Fibroblast of gingiva (primary cell): Measurements from ENCODE around the gene HAAO.

Source experiments
- DNase-seq: peaks from one replicate; pipeline ENCODE4 v3.0.0-alpha.2; 2011; ENCODE audit warnings: low read depth

HAAO gene

DNA sequence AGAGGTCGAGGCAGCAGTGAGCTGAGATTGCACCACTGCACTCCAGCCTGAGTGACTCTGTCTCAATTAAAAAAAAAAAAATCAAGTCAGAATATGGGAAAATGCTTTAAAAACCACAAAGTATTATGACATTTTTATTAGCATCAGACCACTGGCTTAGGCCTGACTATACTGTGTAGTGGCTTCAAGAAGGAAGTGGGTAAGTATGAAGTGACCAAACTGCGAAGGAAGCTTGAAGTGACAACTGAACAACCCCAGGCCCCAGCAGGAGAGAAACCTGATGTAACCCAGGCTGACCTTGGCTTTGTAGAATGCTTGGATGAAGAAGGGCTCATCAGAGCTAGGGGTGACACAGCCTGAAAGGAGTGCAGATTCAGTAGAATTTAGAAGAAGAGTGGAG is 21.4 kb upstream of the HAAO start:
- DNase-seq: no peak

DNA sequence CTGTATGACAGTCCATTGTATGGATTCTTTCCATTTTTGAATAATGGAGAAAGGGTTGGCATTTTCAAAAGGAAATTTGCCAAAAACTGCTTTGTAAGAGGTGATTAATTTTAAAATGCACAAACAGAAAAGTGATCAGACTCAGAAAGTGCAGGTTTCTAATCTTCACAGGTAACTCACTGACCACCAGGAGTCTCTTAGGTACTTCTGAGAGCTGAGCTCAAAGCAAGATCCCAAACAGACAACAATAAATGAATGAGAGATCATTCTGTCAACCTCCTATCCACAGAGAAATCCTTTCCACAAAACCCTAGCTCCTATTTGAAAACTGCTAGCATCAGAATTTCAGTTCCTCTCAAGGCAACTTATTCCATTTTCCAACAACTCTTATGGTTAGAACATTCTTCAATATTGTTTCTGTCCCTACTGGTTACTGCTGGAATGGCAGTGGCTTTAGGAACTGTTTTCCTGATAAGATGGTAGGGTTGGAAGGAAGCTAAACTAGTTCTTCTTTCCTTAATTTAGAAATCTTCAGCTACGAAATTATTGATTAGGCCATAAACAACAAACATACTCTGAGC is 20.6 kb upstream of the HAAO start:
- no peak for DNase-seq

DNA sequence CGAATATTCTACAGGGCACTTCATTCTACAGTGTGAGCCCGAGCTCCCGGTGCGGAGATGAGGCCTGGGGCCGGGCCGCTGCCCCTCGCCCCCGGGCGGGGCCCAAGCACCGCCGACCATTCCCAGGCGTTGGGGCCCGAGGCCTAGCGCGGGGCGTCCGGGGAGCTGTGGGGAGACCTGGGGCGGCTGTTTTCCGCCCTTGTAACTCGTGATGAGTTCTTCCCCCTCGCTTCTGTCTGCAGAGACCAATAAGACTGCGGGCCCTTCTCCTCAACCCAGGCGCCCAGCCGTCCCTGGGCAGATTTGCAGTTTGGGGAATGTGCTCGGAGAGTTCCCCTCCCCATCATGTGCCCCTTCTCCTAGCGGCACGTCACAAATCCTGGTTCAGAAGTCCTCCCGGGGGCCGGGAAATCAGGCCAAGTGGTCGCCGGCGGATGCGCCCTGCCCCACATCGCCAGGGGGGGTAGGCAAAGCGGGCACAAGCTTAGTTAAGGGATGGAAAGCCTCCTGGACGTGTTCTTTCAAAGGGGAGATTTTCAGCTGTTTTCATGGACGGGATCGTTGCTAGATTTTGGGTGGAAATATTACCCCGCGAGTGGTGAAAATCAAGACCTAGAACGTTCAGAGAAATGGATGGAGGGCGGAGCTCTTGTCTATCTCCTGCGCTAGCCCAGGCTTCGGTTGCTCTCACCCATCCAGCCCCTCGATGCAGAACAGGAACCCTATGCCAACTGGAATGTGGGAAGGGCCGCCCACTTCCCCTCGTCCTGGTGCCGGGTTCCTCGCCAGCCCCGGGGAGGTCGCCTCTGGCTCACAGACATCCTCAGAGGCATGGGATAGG is 18.8 kb upstream of the HAAO start:
- peak; percentile 61 for DNase-seq

DNA sequence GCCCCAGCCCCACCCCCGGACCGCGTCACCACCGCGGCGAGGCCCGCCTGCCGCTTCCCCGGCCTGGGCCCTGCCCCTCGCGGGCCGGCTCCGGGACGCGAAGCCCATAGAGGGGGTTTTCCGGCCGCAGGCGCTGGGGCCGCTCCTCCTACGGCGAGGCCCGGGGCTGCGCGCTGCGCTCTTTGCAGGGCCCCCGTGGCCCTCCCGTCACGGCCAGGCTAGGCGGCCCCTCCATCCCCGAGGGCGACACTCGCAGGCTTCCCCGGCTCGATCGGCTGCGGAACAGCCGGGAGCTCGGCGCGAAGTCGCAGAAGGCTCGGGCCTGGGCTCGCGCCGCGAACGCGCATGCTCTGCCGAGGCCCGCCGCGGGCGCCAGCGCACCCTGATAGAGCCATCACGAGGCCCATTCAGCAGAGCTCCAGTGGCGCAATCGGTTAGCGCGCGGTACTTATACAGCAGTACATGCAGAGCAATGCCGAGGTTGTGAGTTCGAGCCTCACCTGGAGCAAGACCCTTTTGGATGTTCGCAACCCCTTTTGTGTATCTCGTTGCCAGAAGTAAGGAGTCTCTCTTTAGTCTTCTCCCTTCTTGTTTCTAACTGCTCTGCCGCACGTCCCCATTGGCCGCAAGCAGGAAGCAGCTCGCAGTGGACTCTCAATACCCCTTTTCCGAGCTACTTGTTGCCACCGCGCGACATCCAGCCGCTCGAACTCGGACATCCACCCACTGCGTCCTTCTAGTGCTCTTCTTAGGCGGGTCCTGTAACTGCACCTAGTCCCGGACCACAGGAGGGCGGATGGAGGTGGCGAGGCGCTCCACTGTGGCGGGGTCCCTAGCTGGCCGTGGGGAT is 18.0 kb upstream of the HAAO start:
- peak; percentile 97 for DNase-seq

DNA sequence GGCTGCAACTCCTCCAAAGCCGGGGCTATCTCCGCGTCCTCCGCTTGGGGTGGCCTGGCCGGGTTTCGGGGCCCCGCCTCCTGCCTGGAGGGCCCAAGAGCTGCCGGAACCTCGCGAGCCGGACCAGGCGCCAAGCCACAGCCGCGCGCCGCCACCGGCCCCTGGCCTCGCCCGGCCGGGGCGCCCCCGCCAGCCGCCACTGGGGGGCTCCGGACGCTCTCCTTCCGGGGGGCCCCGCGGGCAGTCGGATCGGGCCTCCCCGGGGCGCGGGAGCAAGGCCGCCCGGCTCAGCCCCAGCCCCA is 17.4 kb upstream of the HAAO start:
- DNase-seq: peak; percentile 85

DNA sequence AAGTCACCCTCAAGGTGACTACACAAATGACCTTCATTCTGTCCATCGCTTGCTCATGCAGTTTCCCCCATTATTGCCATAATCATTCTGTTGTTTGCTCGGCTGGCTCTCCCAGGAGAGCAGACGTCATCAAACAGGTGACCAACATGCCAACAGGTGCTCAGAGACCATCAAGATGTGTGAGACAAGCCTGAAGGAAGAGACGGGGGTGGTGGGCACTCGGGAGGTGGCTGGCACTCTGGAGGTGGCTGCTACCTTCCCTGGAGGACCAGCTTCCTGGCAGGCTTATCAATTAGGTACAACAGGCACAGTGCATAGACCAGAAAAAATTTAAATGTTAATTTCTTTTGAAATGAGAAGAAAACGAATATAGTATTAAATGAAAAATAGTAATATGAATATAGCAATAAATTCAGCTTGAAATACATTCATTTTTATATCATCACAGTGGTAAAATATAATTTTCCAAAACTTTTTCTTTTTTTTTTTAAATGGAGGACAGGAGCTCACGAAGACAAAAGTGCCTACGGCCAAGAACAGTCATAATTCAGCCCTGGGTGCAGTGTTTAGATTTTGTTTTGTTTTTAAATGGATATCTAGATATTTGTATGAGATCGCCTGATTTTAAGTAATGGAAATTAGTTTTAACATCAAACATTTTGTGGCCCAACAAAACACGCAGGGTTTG is 16.9 kb upstream of the HAAO start:
- DNase-seq: no peak

DNA sequence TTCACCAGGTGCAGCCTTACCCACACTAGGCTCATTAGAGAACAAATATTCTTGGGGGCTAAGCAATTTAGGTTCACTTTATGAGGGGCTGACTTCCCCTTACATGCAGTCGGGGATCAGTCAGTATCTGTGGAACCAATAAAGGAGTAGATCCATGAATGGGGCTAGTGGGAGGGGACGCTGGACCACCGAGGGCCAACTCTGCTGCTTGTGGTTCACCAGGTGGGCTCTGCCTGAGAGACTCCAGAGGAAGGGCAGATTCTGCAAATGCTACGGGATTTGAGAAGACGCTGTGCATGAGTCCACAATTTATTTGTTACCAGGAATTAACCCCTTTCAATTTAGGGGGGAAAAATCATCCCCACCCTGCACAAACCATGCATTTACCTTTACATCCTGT is 15.9 kb upstream of the HAAO start:
- DNase-seq: no peak

DNA sequence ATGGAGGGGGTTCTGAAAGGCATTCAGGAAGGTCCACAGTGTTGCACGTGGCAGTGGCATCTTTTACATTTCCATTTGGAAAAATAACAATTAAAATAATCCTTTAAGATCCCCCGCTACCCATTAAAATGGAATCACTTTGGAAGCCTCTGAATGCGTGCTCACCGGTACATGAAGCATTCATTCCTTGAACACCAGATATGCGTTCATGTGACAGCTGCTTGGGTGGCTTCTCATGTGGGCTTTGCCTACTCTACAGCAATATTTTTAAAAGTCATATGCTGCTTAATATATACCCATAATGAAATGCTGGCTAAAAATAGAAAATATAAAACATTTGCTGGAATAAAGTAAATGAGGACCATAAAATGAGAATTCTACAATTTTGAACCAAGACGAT is 14.4 kb upstream of the HAAO start:
- no peak for DNase-seq

DNA sequence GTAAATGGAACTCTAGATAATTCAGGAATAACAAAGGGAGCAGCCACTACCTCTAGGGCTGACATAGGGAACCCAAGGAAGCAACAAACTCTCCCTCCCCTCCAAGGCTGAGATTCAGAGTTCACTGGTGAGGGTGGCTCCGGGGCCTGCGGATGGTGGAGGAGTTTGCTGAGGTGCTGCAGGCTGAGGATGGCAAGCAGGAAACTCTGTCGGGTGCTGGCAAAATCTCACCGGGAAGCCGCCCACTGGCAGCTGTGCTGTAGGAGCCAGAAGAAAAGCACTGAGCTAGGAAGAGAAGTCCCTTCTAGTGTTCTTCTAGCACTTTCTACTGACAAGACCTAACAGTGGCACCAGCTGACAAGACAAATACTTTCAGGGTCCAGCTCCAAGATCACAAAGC is 12.5 kb upstream of the HAAO start:
- DNase-seq: no peak

DNA sequence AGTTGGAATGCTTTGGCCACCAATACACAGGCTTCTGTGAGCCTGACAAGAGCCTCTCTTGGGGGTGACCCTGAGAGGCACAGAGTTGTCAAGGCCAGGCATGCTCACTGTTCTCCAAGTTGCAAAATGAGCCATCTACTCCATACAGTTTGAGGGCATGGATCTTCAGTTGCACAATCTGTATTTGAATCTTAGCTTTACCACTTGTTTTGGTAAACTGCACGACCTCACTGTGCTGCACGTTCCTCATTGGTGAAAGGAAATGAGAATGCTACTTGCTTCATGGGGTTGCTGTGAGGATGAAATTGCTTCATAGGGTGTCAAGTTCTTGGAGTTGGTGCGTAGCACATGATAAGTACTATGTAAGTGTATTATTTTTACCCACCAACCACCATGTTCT is 12.0 kb upstream of the HAAO start:
- DNase-seq: peak; percentile 92

DNA sequence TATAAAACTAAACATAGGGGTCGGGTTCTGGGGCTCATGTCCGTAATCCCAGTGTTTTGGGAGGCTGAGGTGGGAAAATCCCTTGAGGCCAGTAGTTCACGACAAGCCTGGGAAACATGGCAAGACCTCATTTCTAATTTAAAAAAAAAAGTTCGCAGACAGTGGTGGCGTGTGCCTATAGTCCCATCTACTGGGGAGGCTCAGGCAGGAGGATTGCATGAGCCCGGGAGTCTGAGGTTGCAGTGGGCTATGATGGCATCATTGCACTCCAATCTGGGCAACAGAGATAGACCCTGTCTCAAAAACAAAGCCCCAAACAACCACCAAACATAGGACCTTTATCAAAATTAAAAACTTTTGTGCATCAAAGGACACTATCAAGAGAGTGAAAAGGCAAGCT is 9.8 kb upstream of the HAAO start:
- no peak for DNase-seq

DNA sequence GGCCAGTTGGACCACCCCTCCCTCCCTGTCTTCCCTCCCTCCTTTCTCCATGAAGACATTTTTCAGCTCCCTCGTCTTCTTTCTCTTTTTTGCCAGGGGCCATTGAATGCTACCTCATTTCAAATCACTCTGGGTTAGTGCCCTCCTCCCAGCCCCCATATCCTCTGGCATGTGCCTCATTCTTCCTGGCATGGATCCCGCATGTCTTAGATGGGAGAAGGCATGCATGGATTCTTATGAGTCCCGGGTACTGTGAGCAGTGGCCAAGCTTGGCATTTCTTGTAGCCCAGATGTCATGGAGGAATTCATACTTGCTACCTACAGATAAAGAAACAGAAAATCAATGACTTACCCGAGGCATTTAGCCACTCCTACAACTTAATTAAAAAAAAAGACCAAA is 9.0 kb upstream of the HAAO start:
- peak; percentile 59 for DNase-seq

DNA sequence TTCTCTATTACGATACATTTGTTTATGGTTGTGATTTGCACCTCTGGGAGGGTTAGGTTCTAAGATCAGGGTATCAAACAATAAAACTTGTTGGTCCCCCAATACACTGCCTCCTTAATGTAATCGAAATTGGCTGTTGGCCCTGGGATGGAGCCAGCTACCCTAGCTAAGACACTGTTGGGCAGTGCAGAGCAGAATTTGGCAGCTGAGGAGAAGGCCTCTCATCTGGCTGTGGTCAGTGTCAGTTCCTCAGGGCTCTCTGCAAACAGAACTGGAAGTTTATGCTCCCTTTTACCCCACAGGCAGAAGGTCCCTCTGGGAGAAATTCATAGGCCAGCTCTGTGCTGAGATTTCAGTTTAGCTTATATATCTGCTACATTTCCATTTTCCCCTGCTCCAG is 8.6 kb upstream of the HAAO start:
- peak; percentile 69 for DNase-seq

DNA sequence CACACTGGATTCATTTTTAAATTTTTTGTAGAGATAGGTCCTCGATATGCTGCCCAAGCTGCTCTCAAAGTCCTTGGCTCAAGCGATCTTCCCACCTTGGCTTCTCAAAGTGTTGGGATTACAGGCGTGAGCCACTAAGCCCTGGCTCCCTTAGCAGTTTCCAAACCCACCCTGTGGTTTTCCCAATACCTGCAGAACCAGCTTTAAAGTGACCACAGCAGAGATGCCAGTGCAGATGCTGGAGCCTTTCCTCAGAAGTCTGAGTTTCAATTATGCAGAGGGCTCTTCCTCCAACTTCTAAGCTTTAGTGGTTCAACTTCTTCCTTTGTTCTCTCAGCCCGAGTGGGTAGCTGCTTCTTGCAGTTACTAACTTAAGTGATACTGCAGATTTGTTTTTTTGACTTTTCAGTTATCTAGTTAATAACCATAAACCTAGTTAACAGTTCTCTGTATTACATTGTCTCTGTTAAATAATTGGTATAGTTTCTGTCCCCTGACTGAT is 8.1 kb upstream of the HAAO start:
- no peak for DNase-seq

DNA sequence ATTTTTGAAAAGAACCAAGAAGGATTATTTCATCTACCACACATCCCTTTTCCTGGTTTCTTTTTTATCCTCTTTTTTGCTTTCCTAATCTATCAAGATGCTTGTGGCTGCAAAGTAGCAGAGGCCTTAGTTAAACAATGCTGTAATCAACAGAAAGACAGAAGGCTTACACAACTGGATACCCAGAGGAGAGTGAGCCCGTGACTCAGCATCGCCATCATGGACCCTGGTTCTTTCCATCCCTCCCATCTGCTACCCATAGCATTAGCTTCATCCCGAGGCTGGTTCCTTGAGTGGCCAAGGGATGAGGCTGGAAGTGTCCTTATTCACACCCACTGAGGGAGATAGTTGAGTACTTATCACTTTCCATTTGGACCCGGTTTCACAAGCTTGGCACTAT is 7.5 kb upstream of the HAAO start:
- no peak for DNase-seq

DNA sequence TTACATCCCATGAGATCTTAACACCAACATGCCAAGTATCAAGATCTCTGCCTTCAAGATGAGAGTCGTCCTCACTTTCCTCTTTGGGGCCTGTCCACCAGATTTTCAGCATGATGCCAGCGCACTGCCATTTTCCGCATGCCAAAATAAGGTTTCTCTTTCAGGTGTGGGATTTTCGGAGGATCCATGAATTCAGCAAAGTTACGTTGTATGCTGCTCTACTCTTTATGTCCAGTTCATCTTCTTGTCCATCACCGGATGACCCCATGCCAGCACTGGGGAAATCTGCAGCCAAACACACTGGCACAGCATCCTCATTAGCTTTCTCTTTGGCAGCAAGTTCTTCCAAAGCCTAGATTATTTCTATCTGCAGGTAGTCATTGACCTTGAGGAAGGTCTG is 4.9 kb upstream of the HAAO start:
- DNase-seq: no peak

DNA sequence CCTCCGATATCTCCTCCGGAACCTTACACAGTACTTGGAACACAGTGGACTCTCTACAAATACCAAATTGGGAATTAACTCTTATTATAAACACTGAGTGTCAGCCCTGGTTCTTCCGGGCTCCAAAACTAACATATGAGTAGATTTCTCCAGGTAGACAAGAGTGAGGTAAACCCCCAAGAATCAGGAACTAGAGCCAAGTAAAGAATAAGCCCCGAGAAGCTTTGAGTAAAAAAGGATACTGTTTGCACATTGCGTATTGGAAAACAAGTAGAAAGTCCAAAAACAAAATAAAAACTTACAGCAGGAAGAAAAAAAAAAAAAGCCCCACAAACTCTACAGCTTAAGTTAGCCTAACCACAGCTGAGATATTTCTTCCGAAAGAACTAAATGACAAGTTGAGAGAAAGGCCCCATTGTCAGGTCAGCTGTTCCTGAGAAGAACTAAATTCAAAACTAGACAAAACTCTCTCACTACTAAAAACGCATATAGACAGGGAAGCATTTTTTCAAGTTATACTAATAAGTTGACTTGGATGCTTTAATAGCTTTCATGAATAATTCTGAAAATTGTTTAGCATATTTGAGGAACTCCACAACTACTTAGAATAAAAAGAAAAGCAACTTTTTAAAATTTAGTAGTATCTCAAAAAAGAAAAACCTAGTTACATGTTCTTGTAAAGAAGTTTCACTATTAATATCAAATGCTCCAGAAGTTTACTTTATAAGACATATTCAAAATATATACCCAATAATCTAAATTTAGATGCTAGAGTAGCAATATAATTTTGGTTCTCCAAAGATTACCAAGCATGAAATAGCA is 4.3 kb upstream of the HAAO start:
- no peak for DNase-seq

DNA sequence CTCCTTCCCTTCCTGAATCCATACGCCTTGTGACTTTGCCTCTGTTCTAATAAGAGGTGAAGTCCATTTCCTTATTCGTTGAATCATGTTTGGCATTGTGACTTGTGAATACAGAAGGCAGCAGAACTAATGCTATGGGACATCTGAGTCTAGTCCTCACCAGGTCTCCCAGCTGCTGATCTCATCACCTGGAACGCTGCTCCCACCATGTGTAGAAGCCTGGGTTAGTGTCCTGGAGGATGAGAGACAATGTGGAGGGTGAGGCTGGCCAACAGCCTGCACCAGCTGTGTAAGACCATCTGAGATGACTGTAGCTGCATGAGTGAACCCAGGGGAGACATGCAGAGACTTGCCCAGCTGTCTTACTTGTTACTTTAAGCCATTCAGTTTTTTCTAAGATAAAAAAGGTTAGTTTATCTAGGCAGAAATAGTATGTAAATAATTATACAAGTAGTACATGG is 3.5 kb upstream of the HAAO start:
- DNase-seq: no peak

DNA sequence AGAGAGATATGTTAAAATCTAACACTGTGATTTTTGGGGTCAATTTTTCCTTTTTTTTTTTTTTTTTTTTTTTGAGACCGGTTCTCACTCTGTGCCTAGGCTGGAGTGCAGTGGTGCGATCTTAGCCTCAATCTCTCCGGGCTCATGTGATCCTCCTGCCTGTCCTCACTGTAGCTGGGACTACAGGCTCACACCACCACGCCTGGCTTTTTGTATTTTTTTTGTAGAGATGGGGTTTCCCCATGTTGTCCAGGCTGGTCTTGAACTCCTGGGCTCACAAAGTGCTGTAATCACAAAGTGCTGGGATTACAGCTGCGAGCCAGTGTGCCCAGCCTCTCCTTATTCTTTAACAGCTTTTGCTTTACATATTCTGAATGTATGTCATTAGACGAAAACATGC is 2.9 kb upstream of the HAAO start:
- DNase-seq: no peak

DNA sequence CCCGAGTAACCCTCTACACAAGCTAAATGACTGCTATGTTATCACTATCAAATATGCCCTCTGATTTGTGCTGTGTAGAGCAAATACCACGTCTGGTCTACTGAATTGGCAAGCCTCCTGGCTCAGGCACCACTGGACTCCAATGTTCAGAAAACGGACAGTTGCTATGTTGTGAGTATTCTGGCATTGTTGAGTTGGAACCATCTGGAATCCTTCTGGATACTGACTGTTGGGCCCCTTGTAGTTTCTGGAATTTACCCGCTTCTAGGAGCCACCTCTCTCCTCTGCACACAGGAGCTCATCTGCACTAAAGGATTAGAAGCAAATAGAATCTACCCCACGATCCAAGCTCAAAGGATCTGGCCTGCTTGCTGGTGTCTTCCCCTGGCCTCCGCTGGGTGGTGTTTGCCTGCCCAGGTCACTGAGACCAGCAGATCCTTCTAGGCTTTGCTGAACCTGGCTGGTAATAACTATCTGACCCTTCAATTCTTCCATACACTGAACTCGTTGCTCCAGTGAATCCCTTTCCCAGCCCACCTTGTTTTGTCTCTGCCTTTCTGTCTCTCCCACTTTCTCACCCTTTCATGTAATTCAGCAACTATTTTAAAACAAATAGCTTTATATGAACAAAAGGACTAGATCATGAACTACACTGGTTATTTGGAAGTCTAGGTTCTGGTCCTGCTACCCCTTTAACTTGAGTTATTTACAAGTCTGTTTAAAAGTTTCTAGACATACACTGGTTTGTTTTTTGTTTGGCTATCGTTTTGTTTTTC is 2.1 kb upstream of the HAAO start:
- peak; percentile 13 for DNase-seq
